Measurements from ENCODE around the gene KIF21B.

The KIF21B gene

GRCh38 chr1:200980873-200981272 lies 42.6 kb downstream of the KIF21B start:
- peaks cover 35% of the 10 kb centered on the region for H3K36me3 Mint-ChIP-seq (ENCODE audit: low read depth)
- no peaks in the 10 kb centered on the region for H3K27me3 Mint-ChIP-seq (ENCODE audit: low read depth, poor library complexity)
- H3K4me3 Mint-ChIP-seq, result no peak overlapping the region

DNA sequence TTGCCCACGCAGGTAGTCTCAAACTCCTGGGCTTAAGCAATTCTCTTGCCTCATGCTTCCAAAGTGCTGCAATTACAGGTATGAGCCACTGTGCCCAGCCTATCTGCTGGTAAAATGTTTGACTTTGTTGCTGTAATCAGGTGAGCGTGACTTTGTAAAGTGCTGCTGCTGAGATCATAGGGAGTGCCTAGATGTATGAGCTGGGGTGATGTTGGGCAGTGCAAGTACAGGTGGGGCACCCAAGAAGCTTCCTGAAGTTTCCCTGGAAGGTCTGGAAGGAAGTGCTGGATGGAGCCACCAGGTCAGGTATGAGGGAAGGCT lies 43.1 kb downstream of the KIF21B start:
- DNase-seq, result no peak
- no peaks in the 10 kb centered on the region for H3K27me3 Mint-ChIP-seq (ENCODE audit: low read depth, poor library complexity)
- H3K4me3 Mint-ChIP-seq, result no peak overlapping the region
- H3K9me3 Mint-ChIP-seq, result peaks cover 11% of the 10 kb centered on the region
- peaks cover 37% of the 10 kb centered on the region for H3K36me3 Mint-ChIP-seq (ENCODE audit: low read depth)
- no peak for TF ChIP-seq CTCF (IDR thresholded peaks at IDR 0.05)
- no peak overlapping the region for H3K27ac Mint-ChIP-seq
- peaks cover 14% of the 10 kb centered on the region for H3K4me1 Mint-ChIP-seq

More at GRCh38 chr1:200980873-200981272, 42.6 kb downstream of the KIF21B start:
- no peak for TF ChIP-seq CTCF (IDR thresholded peaks at IDR 0.05)
- peaks cover 14% of the 10 kb centered on the region for H3K4me1 Mint-ChIP-seq
- H3K9me3 Mint-ChIP-seq, result peaks cover 11% of the 10 kb centered on the region
- DNase-seq, result no peak
- H3K27ac Mint-ChIP-seq, result no peak overlapping the region

- Mint-ChIP-seq H3K27me3 (ENCODE audit: low read depth, poor library complexity) (no peaks in the 10 kb centered on the region), H3K4me1 (peaks cover 13% of the 10 kb centered on the region), H3K27ac (no peak overlapping the region), H3K36me3 (ENCODE audit: low read depth) (peaks cover 42% of the 10 kb centered on the region), H3K9me3 (peaks cover 11% of the 10 kb centered on the region), H3K4me3 (no peak overlapping the region)
- DNase-seq, result peak; percentile 45
- peak; percentile 35 for TF ChIP-seq CTCF (IDR thresholded peaks at IDR 0.05)
Observed at GRCh38 chr1:200979574-200980451, 43.7 kb downstream of the KIF21B start.

DNA sequence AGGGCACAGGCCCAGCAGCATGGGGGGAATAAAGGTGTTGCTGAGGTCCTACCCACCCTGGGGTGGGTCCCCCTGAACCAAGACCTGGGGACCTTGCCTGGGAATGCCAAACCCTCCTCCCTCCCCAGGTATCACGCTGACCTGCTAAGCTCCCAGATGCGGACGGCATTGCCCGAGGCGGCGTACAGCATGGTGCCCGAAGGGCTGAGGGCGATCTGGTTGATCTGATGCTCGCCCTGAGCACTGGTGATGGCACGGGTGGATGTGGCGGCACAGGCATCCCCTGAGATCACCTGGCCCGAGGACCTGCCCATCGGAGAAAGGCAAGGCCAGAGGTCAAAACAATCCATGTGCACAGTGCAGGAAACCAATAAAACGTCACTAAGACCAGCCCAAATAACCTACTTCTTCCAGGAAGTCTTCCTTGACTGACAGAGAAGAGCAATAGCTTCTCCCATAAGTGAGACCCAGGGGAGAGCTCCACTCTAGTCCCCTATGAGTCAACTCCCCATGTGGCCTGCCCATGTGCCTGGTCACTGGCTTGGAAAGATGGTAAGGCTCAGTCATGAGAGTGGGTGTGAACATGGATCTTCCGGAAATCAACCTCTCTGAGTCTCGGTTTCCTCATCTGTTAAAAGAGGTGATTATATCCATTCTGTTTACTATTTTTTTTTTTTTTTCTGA lies 46.3 kb downstream of the KIF21B start:
- peaks cover 42% of the 10 kb centered on the region for H3K36me3 Mint-ChIP-seq (ENCODE audit: low read depth)
- no peak for DNase-seq
- no peak overlapping the region for H3K27ac Mint-ChIP-seq
- H3K4me3 Mint-ChIP-seq, result no peak overlapping the region
- peaks cover under 1% of the 10 kb centered on the region for H3K4me1 Mint-ChIP-seq
- no peak for TF ChIP-seq CTCF (IDR thresholded peaks at IDR 0.05)
- peaks cover 11% of the 10 kb centered on the region for H3K9me3 Mint-ChIP-seq
- no peaks in the 10 kb centered on the region for H3K27me3 Mint-ChIP-seq (ENCODE audit: low read depth, poor library complexity)

DNA sequence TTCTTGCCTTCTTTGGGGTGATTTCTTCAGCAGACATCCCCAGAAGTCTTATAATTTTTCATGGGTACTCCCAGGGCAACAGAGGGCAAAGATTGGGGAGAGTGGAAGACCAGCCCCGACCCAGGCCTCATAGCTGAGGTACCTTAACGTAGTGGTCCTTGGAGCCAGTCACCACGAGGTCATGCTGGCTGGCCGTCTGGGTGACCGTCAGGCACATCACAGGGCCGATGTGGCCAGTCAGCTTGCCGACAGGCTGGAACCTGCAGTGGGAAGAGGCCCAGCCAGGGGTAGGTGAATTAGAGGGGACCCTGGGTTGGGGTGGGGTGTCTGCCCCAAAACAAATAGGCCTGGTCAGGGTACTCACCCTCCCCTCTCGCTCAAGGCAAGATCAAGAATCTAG lies 46.9 kb downstream of the KIF21B start:
- Mint-ChIP-seq H3K36me3 (ENCODE audit: low read depth) (peaks cover 42% of the 10 kb centered on the region), H3K4me1 (peaks cover 5% of the 10 kb centered on the region), H3K9me3 (peaks cover 11% of the 10 kb centered on the region), H3K4me3 (no peak overlapping the region), H3K27ac (no peak overlapping the region), H3K27me3 (ENCODE audit: low read depth, poor library complexity) (no peaks in the 10 kb centered on the region)
- no peak for TF ChIP-seq CTCF (IDR thresholded peaks at IDR 0.05)
- no peak for DNase-seq
